Endothelial cell of umbilical vein (primary cell): ENCODE measurements around the gene IFT88.

Source experiments
- EZH2 ChIP-seq: IDR thresholded peaks from 2 replicates; pipeline ENCODE4 v1.6.1; 2012; ENCODE audit warnings: borderline replicate concordance, low read depth, mild to moderate bottlenecking, moderate library complexity, low read length, inconsistent platforms; ENCODE audit not compliant: severe bottlenecking
- FOS ChIP-seq: IDR thresholded peaks from 2 replicates; pipeline ENCODE4 v1.6.1; 2011; ENCODE audit warnings: mild to moderate bottlenecking, low read length, moderate library complexity, borderline replicate concordance; ENCODE audit not compliant: insufficient read depth
- GATA2 ChIP-seq: IDR thresholded peaks from 2 replicates; pipeline ENCODE4 v1.7.0; 2011; ENCODE audit warnings: low read depth, mild to moderate bottlenecking, moderate library complexity, mixed read lengths, low read length; ENCODE audit not compliant: insufficient read length, insufficient read depth
- JUN ChIP-seq: IDR thresholded peaks from 2 replicates; pipeline ENCODE4 v1.6.1; 2011; ENCODE audit warnings: borderline replicate concordance, low read depth; ENCODE audit not compliant: insufficient read length, insufficient read depth
- MYC ChIP-seq: IDR thresholded peaks from one replicate; pipeline ENCODE4 v1.6.1; 2011; ENCODE audit warnings: mild to moderate bottlenecking, low read depth, low read length
- POLR2A ChIP-seq: IDR thresholded peaks from 2 replicates; pipeline ENCODE4 v1.6.1; 2012; ENCODE audit warnings: low read depth, mild to moderate bottlenecking, control low read depth, low read length
- POLR2AphosphoS5 ChIP-seq: IDR thresholded peaks from 2 replicates; pipeline ENCODE4 v1.6.1; 2012; ENCODE audit warnings: low read depth, mild to moderate bottlenecking, control low read depth, low read length, moderate library complexity; ENCODE audit not compliant: insufficient read depth
- TF ChIP-seq, protein P1 (sequence below), 2 donors: IDR thresholded peaks; 1 replicate in 1 of 2; 2 replicates in 1 of 2; pipeline ENCODE4 v1.5.1; 2011; ENCODE audit warnings: low read length in 2 of 2, mild to moderate bottlenecking in 2 of 2, moderate library complexity in 2 of 2, control low read depth in 1 of 2, inconsistent platforms in 1 of 2, low read depth in 1 of 2; ENCODE audit not compliant: insufficient read depth in 1 of 2; ENCODE audit errors: extremely low read depth in 1 of 2
- TF ChIP-seq, protein P2 (sequence below): IDR thresholded peaks from 2 replicates; pipeline ENCODE4 v1.6.1; 2011; ENCODE audit not compliant: insufficient read depth, insufficient read length

DNA sequence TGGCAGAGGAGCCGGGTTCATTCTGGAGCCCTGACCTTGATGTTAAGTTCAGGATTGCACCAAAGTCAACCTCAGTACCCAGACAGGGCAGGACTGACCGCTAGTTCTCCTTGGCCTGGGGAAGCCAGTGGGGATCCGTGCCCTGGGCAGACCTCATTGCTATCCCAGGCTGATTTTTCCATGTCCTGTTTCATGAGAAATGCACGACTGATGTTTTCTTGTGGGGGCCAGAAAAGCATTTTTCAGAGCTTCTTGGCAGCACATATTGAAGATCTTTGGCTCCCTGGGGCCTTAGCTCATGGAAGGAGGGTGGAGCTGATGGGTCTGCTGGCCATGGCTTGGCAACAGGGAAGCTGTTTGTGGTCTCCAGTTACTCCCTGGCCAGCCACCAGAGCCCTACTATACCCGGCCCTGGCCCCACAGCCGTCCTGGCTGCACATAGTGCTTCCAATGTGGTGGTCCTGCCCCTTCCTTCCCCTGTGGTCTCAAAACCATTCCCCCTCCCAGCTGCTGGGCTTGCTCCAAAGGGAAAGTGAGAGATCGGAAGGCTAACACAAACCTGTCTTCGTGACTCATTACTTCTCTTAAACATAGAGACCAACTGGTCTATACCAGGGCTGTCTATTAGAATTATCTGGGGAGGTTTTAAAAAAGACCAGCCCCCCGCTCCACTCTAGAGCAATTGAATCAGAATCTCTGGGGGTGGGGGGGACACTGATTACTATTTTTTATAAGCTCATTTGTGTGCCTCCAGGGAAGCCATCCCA, 147.8 kb downstream of the IFT88 start:
- TF ChIP-seq EZH2 (no peak), POLR2AphosphoS5 (peak; percentile 39), POLR2A (no peak), MYC (no peak), JUN (no peak), FOS (peak; percentile 44), GATA2 (no peak)
- TF ChIP-seq, protein P1, sequence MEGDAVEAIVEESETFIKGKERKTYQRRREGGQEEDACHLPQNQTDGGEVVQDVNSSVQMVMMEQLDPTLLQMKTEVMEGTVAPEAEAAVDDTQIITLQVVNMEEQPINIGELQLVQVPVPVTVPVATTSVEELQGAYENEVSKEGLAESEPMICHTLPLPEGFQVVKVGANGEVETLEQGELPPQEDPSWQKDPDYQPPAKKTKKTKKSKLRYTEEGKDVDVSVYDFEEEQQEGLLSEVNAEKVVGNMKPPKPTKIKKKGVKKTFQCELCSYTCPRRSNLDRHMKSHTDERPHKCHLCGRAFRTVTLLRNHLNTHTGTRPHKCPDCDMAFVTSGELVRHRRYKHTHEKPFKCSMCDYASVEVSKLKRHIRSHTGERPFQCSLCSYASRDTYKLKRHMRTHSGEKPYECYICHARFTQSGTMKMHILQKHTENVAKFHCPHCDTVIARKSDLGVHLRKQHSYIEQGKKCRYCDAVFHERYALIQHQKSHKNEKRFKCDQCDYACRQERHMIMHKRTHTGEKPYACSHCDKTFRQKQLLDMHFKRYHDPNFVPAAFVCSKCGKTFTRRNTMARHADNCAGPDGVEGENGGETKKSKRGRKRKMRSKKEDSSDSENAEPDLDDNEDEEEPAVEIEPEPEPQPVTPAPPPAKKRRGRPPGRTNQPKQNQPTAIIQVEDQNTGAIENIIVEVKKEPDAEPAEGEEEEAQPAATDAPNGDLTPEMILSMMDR (IDR thresholded peaks at IDR 0.05; ENCODE audit: extremely low read depth in 1 of 2, insufficient read depth in 1 of 2, low read depth in 1 of 2, low read length in 2 of 2), result no peak
- TF ChIP-seq, protein P2, sequence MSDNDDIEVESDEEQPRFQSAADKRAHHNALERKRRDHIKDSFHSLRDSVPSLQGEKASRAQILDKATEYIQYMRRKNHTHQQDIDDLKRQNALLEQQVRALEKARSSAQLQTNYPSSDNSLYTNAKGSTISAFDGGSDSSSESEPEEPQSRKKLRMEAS, result no peak
